Measurements from ENCODE around the gene COG4.

COG4 gene

GRCh38 chr16:70430667-70431536, 92.5 kb downstream of the COG4 start:
- no peak for FAIRE-seq

Measured in colon (tissue), 2 donors.